ENCODE results near the gene LRMDA. TPM values are rescaled to one million over a fixed set of nuclear protein-coding genes. Genes with fewer than 3 reads are reported as not detected.

The LRMDA gene
- total and polyA plus RNA-seq, 2 of the 4 experiments (the other 2 are of a cell fraction) = 0.07 TPM; not detected in 1

DNA sequence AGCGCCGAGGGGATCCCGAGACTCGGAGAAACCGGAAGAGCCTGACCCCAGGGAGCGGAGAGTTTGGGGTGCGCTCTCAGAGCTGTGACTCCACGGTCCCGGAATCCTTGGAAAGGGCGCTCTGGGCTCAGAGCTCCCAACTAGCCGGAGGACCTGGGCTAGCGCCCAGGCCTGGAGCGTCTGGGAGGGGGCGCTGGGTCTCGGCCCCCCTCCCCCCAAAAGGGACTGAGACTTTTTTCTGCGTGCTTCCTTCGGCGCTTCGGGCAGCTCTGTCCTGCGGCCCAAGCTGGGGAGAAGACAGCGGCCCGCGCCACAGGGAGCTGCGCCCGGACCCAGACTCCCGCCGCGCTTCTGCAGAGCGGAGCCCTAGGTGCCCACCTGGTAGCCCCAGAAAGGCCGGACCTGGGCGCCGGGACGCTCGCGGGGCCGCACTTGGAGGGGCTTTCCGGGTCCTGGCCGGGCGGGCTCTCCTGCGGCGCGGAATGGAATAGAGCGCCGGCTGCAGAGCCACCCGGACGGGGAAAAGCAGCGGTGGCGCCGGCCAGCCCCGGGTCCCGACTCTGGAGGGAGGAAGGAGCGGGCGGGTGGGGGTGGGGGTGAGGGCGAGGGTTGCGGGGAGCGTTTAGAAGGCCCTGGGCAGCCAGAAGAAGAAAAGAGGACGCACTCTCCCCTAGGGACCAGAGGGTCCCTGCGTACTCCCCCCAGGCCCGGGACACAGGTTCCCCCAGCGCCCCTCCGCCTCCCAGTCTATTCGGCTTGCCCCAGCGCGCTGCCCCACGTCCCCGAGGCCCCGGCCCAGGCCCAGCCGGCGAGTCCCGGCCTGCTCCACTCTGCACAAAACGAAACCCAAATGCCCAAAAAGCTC, 34.6 kb upstream of the LRMDA start:
- dilution Hi-C loops (cut with HindIII; ENCODE audit: low sequenced_read_pairs, unreplicated experiment) = no loop called here
- Histone ChIP-seq H4K91ac (ENCODE audit: insufficient read depth, low read depth, low read length) (peak overlapping the region; percentile 93), H3K56ac (ENCODE audit: extremely low read depth, insufficient read depth, low read length) (peak overlapping the region; percentile 87; the same call in 1 of the 2 replicates), H4K5ac (ENCODE audit: low read depth, low read length) (peak overlapping the region; percentile 52), H2BK15ac (ENCODE audit: low read depth, low read length) (peak overlapping the region; percentile 23; the same call in 1 of the 3 replicates), H2BK20ac (ENCODE audit: low read depth, low read length) (peak overlapping the region; percentile 58), H3K36me3 (ENCODE audit: control insufficient read depth, insufficient read depth, low read length) (peaks cover 34% of the 10 kb centered on the region), H3K4ac (ENCODE audit: low read depth, low read length) (peak overlapping the region; percentile 95), H3K9ac (ENCODE audit: low read depth, low read length) (peak overlapping the region; percentile 96), H3K18ac (ENCODE audit: low read depth, low read length) (peak overlapping the region; percentile 83), H3K79me1 (ENCODE audit: low read depth in 1 of 2, low read length in 2 of 2) (peaks cover 3 to 21% of the 10 kb centered on the region in 2 experiments), H4K20me1 (ENCODE audit: insufficient read depth, low read length) (peaks cover 16% of the 10 kb centered on the region; the same call in 1 of the 2 replicates), H3K14ac (replicated peaks; ENCODE audit: low read depth, low read length) (peak overlapping the region; percentile 94), H2AFZ (replicated peaks; ENCODE audit: low read length, poor library complexity) (peak overlapping the region; percentile 92), H2AK9ac (replicated peaks; ENCODE audit: low read depth, low read length, poor library complexity) (peak overlapping the region; percentile 92), H3K9me1 (ENCODE audit: insufficient read depth, low read length) (peaks cover 5% of the 10 kb centered on the region; the same call in 1 of the 2 replicates), H2BK120ac (ENCODE audit: low read depth, low read length) (peak overlapping the region; percentile 91), H3K27me3 (ENCODE audit: control insufficient read depth, insufficient read depth, low read length) (no peaks in the 10 kb centered on the region), H2BK5ac (ENCODE audit: low read depth, low read length, poor library complexity, severe bottlenecking) (peak overlapping the region; percentile 83), H3K4me2 (ENCODE audit: low read depth, low read length) (peak overlapping the region; percentile 89), H3K4me1 (ENCODE audit: control insufficient read depth, insufficient read depth, low read length) (peaks cover 13% of the 10 kb centered on the region; the same call in 1 of the 2 replicates), H4K8ac (ENCODE audit: low read depth in 2 of 2, low read length in 2 of 2) (peak overlapping the region; percentile 84 to 92; a peak in 3 of 4 replicates), H2AK5ac (ENCODE audit: low read depth, low read length) (peak overlapping the region; percentile 91), H3K23ac (ENCODE audit: low read depth, low read length) (peak overlapping the region; percentile 95), H3K9me3 (ENCODE audit: control insufficient read depth, insufficient read depth, low read length) (no peaks in the 10 kb centered on the region), H3K27ac (ENCODE audit: insufficient read depth, low read length) (peak overlapping the region; percentile 98), H3K4me3 (ENCODE audit: insufficient read depth, low read depth, low read length) (peak overlapping the region; percentile 99)
- 1% methylated on average over 21 of the region's 71 CpGs; no CpG with 5 or more reads in 1 of the 2 experiments for WGBS, 2 experiments (ENCODE audit: extremely low coverage in 2 of 2, insufficient read length in 1 of 2)
- intact Hi-C loops (cut with micrococcal nuclease) = loop anchor here (1.0 to 5.0 kb wide), 2 partner anchors 102 to 285 kb away; partner anchors contain the start of gene SAMD8
- no TSS peak for BruUV-seq (replicated peaks)
- DNase-seq (no peak), ATAC-seq (ENCODE audit: low read depth) (peak; percentile 3)
- POLR2A ChIA-PET (ENCODE audit: unreplicated experiment) = no interaction called here
- in situ Hi-C loops (cut with MboI; ENCODE audit: low sequenced_read_pairs) = loop anchor here (5.0 to 10.0 kb wide), 2 partner anchors 102 to 1715 kb away; no protein-coding TSS in a partner anchor
- CTCF ChIA-PET = interaction anchor here (1.3 kb wide), 1 partner anchor 102 kb away, joined by 7 read pairs; no protein-coding TSS in a partner anchor
- no peak for TF ChIP-seq RFX5 (IDR thresholded peaks at IDR 0.05; ENCODE audit: low read depth, low read length)
- no peak for TF ChIP-seq MAFK (IDR thresholded peaks at IDR 0.05; ENCODE audit: low read depth, low read length)
- TF ChIP-seq FOS (IDR thresholded peaks at IDR 0.05; ENCODE audit: low read depth, low read length) = no peak
- TF ChIP-seq, protein P1, sequence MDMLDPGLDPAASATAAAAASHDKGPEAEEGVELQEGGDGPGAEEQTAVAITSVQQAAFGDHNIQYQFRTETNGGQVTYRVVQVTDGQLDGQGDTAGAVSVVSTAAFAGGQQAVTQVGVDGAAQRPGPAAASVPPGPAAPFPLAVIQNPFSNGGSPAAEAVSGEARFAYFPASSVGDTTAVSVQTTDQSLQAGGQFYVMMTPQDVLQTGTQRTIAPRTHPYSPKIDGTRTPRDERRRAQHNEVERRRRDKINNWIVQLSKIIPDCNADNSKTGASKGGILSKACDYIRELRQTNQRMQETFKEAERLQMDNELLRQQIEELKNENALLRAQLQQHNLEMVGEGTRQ (IDR thresholded peaks at IDR 0.05; ENCODE audit: low read depth, low read length) = no peak
- TF ChIP-seq RCOR1 (IDR thresholded peaks at IDR 0.05; ENCODE audit: insufficient replicate concordance, low read length) = no peak
- TF ChIP-seq MAZ (IDR thresholded peaks at IDR 0.05; ENCODE audit: borderline replicate concordance, low read depth, low read length) = no peak
- no peak for TF ChIP-seq RAD21 (IDR thresholded peaks at IDR 0.05; ENCODE audit: low read length)
- no peak for TF ChIP-seq NFE2L2 (IDR thresholded peaks at IDR 0.05; ENCODE audit: low read depth, low read length)
- TF ChIP-seq SMC3 (IDR thresholded peaks at IDR 0.05; ENCODE audit: low read depth, low read length) = no peak
- TF ChIP-seq POLR2A (IDR thresholded peaks at IDR 0.05; ENCODE audit: low read depth, low read length) = no peak
- TF ChIP-seq, protein P2, sequence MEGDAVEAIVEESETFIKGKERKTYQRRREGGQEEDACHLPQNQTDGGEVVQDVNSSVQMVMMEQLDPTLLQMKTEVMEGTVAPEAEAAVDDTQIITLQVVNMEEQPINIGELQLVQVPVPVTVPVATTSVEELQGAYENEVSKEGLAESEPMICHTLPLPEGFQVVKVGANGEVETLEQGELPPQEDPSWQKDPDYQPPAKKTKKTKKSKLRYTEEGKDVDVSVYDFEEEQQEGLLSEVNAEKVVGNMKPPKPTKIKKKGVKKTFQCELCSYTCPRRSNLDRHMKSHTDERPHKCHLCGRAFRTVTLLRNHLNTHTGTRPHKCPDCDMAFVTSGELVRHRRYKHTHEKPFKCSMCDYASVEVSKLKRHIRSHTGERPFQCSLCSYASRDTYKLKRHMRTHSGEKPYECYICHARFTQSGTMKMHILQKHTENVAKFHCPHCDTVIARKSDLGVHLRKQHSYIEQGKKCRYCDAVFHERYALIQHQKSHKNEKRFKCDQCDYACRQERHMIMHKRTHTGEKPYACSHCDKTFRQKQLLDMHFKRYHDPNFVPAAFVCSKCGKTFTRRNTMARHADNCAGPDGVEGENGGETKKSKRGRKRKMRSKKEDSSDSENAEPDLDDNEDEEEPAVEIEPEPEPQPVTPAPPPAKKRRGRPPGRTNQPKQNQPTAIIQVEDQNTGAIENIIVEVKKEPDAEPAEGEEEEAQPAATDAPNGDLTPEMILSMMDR (conservative IDR thresholded peaks at IDR 0.05; ENCODE audit: low read depth, low read length) = no peak
- no peak for TF ChIP-seq CEBPB (IDR thresholded peaks at IDR 0.05; ENCODE audit: low read depth, low read length)
- TF ChIP-seq CHD1 (IDR thresholded peaks at IDR 0.05; ENCODE audit: low read depth, low read length) = no peak

Data from IMR-90 (cell line).